Activated CD4-positive, alpha-beta T cell treated with anti-CD3 and anti-CD28 coated beads, Interleukin-2, amount 50 U/mL, for 16 hours (primary cell): ENCODE data around the gene SMPDL3A.
A peak's percentile ranks its signal among the peaks of the same experiment; 100 is the strongest.

ENCODE experiments used
- DNase-seq: peaks from one replicate; pipeline ENCODE4 v3.0.0-alpha.2; 2020

SMPDL3A gene

DNA sequence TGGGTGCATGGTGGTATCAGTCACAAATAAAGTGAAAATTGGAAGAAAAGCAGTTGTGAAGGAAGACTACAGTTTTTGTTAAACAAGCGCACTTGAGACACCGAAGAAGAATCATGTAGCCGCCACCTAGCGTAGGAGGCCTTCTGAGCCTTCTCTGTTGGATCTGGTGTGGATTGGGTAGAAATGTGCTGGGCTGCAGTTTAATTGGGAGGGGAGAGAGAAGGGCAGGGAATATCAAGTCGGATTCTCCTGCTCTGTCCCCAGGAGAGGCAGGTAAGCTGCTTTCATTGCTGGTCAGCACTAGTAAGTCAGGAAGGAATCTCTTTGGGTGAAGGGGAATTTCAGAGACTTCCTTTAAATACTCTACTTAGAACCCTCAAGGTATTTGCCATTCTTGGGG is 10.8 kb upstream of the SMPDL3A start:
- DNase-seq = no peak

DNA sequence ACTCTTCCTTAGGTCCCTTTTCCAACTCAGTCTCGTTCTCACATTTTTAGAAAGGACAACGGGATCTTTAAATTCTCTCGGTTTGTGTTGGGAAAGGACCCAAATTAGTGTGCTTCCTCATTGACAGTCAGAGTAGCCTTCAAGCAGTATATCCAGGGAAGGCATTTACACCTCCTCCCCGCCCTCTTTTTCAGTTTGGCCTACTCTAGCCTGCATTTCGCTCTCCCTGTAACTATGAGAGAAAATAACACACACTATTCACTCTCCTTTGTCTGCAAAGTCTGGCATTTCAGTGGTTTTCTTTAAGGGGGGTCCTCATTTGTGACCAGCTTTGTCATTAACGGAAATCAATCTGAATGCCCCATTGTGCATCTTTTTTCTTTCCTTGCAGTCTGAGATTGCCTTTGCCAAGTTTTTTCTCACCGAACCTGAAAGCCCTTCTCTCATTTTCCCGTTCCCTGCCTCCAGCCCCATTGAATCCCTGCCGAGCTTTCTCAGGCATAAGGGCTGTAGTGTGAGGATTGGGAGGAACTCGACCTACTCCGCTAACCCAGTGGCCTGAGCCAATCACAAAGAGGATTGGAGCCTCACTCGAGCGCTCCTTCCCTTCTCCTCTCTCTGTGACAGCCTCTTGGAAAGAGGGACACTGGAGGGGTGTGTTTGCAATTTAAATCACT is 9.9 kb upstream of the SMPDL3A start:
- DNase-seq = no peak

DNA sequence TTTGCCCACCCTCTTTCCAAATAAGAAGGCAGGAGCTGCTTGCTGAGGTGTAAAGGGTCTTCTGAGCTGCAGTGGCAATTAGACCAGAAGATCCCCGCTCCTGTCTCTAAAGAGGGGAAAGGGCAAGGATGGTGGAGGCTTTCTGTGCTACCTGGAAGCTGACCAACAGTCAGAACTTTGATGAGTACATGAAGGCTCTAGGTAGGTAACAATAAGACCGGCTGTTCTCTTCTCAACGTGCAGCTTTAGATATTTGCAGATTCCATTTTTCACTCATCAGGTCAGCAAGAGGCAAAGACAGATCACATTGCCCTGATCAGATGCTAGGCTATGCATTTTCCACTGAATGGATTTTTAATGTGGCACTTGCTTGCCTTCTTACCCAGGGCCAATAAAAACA is 9.4 kb upstream of the SMPDL3A start, which contains the start of gene FABP7:
FABP7 (plus strand) TSS at position 50 of the 400 bp plus-strand sequence; CDS start at position 129, 79 bp downstream.
- no peak for DNase-seq

DNA sequence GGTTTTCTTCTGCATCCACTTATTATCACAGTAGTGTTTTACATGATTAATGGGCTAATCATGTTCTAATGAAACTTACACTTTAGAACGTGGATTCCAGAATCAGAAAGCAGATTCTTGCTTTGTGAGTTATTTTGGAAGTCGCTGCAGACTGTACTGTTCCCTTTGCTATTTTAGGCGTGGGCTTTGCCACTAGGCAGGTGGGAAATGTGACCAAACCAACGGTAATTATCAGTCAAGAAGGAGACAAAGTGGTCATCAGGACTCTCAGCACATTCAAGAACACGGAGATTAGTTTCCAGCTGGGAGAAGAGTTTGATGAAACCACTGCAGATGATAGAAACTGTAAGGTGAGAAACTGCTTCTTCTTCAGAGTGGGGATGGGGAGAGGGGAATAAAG is 8.9 kb upstream of the SMPDL3A start:
- DNase-seq = no peak

DNA sequence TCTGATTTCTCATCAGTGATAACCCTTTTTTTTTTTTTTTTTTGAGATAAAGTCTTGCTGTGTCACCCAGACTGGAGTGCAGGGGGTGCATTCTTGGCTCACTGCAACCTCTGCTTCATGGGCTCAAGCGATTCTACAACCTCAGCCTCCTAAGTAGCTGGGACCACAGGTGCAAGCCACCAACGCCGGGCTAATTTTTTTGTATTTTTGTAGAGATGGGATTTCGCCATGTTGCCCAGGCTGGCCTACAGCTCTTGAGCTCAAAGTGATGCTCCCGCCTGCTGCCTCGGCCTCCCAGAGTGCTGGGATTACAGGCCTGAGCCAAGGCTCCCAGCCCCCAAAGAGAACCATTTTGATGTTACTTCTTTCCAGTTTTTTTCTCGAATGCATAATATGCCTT is 7.3 kb upstream of the SMPDL3A start:
- DNase-seq = no peak

DNA sequence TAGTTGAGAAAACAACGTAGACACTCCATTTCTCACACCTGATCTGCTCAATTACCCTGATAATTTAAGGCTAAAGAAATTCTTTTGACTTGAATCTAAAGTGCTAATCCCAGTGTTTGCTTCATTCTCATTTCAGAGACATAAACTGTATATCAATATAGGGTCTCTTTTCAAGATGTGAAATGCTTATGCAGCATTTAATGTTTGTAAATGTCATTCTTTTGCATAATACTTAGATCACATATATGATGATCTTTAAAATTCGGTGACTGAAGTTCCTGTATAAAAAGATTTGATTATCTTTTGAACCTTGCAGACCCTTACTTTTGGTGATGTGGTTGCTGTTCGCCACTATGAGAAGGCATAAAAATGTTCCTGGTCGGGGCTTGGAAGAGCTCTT is 5.7 kb upstream of the SMPDL3A start:
- DNase-seq = no peak

DNA sequence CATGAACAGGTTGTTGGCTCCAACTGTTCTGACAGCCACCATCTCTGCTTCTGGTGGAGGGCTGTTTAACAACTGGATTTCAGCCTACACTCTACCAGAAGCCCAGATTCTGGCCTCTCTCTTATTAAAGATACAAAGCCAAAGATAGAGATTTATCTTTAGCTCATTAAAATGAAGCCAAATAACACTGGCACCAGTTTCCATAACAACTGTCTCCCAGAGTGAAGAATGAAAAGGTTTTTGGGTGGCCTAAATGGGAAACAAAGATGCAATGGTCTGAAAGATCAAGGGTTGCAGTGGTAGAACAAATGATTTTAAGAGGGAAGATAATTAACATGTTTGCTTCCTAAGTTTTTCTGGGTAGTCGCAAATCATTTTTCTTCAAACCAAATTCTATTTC is 3.2 kb upstream of the SMPDL3A start:
- DNase-seq = no peak

DNA sequence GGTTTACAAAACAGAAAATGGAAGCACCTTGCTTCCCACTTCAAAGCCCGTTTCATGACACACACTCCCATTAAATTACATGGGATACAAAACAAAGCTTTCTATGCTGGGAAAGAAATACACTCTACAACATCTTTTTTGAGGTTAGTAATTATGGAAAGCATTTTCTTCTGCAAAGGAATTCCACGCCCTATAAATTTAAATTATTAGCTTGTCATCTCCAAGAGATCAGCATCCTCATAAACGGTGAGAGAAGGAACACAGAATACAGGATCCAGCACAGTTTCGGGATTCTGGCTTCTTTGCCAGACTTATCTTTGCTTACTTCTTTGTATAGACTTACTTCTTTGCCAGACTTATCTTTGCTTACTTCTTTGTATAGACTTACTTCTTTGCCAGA is 1.3 kb upstream of the SMPDL3A start:
- DNase-seq = no peak

DNA sequence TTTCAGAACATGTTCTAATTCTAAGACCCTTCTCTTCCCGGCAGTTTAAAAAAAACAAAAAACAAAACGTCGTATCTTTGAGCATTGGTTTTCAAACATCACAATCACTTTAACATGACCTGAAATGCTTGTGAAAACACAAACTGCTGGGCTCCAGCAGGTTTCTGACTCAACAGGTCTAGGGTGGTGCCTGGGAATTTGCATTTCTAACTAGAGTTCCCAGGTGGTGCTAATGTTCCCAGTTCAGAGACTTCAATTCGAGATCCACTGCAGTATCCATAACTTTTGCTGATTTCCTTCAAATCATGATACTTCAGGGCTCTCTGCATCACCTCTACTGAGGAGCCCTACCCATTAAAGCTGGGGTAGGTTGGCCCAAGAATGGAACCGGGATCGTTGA is 850 bp upstream of the SMPDL3A start:
- DNase-seq = no peak

DNA sequence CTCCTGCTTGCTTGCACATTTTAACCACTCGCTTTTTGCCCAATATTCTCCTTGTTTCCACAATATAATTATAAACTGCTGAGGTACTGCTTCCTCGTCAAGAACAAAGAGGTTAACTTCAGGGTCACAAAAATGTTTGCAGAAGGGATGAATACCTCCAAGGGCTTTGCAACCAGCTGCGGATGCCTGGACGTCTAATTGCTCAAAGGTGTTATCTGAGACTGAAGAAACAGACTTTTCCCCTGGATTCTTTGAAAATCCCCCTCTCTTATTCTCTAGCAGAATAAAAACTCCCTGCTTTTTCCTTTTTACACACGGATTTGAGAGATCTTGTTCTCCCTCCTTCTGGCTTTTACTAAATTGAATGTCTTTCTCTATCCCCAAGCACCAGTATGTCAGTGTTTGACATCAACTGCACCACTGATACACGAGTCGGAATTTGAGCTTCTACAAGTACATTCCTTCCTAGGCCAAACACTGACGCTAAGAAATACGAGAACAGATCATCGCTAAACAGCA is 336 bp upstream of the SMPDL3A start:
- no peak for DNase-seq

DNA sequence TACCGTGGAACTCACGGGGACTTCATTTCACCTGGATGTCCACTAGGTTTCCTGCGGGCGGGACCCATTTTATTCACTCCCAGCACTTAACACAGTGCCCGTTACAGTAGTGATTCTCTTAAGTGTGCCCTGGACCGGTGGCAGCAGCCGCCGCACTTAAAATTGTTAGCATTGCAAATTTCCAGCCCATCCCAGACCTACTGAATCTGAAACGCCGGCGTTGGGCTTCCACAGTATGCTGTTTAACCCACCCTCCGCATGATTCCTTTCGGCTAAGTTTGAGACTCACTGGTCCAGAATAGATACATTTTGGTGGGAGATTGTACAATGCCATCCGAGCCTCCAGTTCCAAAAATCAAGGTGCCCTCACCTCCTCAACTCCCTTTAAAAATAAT is 967 bp downstream of the SMPDL3A start:
- no peak for DNase-seq

DNA sequence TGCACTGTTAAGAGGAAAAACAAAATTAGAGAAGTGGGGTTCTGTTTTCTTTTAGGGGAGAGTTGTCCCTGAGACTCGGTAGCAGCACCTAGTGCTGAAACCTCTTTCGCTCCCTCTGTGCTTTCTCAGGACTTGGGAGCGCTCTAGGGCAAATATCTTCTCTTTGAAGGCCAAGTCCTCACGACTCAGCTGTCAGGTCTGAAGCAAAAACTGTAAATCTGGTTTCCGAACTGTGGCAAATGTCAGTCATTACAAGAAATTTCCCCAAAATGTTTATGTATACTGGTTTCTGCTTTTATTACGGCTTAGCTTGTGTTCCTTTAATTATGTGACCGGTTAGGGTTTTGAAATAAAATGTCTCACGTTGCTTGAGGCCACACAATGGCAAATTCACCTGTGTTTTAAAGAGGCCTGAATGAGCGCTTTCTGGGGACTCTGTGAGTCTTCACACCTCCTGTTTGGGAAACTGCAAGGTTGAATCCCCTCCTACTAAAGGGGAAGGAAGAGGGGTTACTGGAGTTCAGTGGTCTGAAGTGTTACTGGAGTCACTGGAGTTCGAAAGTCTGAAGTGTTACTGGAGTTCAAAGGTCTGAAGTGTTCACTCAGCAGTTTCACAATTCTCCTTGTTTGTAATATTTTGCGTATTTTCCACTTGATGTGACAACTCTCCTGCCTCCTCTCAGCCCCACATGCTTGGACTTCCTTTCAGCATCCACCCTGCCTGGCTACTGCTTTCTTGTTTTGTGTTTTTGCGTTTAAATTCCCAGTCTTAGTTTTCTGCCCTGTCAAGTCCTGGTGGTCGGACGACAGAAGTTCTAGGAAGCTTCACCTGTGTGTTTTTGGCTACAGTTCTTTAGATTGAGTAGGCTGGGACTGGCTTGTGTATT is 1.6 kb downstream of the SMPDL3A start:
- DNase-seq = no peak

DNA sequence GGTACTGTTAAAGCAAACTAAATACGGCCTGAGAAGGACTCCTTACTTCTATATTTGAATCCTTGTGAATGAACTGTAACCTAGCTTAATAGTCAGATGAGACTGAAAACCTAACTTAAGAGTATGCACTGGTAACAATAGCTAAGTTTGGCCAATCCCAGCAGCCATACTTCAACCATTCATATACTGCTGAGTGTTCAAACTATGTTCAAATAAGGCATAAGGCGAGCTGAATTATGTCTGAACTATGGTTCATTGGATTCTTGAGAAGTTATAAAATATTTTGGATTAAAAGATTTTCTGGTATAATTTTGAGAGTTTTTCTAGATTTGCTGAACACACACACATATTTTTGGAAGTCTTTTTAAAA is 2.2 kb downstream of the SMPDL3A start:
- no peak for DNase-seq

DNA sequence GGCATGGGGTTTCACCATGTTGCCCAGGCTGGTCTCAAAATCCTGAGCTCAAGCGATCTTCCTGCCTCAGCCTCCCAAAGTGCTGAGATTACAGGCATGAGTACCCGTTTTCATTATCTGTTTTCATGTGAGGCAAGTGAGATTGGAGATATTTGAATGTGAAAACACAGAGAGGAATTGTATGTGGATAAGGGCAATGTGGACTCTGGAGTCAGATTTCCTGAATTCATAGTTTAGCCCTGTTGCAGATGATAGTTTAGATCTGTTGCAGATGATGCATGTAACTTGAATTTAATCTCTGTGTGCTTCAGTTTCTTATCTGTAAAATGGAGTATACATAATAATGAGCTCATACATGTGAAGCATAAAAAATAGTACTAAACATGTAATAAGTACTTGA is 3.7 kb downstream of the SMPDL3A start:
- DNase-seq = no peak

DNA sequence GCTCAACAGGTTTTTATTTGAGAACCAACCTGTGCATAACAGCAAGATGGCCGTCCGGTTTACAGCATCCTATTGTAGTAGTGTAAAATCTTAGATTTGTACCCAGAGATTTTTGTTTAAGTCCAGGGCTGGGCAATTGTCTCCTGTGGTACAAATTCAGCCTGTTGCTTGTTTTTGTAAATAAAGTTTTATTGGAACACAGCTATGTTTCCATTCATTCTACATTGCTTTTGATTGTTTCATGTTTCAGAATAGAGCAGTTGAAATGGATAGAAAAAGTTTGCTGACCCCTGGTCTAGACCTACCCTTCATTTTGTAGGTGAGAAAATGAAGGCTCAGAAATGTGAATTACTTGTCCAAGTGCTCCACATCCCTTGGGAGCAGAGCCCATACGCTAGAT is 8.5 kb downstream of the SMPDL3A start:
- DNase-seq = no peak

DNA sequence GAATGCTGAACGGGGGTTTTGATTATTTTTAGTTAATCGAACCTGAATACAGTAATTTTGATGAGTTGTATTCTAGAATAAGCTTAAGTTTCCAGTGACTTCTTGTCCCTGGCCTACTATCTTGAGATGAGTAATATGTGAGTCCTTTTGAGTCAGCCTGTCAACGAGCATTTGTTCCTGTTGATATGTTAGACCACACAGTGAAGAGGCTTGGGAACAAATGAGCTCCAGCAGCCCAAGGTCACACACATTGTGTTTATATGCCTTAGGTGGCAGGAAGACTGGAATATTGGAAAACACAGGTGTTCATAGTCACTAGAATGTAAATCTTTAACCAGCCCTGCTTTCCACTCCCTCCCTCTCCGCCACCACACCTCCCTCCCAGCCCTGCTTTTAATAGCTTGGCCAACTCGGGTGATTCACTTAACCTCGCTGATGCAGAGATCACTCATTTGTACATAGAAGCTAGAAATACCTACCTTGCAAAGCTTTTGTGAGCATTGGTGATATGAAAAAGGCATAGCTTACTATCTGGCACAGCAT is 9.1 kb downstream of the SMPDL3A start:
- peak; percentile 66 for DNase-seq

DNA sequence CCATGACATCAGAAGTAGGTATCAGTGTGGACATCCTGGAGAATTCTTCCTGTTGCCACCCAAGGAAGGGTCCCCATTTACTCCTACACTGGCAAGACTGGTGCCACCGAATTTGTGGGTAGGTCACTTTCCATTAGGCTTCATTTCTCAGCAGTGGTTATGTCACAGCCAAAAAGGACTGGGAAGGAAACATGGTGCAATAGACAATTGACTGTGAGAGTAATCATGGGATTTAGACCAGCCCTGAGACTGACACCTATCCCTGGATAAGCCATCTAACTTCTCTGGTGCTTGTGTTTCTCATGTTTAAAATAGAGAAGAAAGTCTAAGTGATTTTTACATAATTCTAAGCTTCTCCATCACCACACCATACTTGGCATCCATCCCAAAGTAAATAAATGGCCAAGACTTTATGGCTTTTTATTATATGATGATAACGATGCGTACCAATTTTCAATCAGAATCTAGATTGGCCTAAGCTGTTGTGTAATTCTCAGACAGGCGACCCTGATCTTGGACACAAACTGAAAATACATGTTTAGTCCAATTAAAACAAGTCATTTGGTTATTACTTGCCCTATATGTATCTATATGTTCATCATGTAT is 10.2 kb downstream of the SMPDL3A start:
- no peak for DNase-seq

DNA sequence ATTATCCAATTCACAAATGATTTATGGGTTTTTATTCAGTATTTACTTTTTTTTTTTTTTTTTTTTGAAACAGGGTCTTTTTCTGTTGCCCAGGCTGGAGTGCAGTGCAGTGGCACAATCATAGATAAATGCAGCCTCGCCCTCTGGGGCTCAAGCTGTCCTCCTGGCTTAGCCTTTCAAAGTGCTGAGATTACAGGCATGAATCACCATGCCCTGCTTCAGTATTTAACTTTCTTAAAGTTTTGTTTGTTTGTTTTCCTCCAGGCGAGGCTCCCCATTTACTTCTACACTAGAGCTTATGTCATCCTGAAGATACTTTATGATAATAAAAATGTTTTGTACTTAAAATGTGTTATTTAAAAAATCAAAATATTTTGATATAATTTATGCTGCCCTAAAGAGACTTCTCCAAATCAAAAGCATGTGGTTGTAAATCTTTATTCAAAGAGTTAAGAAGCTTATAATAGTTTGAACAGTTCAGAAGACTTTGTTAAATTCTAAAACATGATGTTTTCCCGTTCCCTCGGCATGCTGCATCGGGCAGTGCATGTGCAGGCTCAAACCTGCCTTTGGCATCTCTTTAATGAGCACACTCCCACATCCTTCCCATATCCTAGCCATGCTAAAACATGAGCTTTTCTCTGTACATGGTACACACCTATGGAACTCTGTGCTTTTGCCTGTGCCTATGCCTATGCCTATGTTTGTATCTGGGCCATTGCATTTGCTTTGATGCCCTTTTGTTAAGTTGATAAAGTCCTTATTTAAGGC is 11.0 kb downstream of the SMPDL3A start:
- DNase-seq = no peak

DNA sequence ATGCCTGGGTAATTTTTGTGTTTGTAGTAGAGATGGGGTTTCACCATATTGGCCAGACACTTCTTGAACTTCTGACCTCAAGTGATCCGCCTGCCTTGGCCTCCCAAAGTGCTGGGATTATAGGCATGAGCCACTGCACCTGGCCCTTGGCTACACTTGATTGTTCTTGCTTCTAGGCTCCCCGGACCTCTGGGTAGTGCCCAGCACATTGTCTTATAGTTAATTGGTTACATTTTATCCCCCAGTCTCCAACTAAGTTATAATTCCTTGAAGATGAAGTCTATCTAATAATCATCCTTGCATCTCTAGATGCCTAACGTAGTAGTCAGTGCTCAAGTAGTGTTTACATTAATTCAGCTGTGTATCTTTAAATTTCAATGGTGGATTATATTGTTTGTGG is 11.8 kb downstream of the SMPDL3A start:
- no peak for DNase-seq

DNA sequence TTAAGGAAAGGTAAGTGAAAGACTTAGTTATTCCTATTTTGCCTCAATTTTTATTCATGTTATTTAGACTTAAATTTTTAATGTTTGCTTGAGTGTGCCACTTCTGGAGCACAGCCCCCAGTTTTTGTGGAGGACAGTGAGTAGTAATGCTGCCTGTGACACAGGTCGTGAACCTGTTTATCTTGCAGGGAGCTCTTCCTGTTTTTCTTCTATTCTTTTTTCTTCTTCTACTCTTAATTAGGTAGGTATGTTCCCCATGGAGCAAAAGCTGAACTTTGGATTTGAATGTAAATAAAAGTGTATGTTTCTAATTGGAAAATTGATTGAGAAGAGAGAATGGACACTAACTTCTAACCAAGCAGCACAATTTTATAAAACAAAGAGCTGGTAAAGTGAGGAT is 12.3 kb downstream of the SMPDL3A start:
- no peak for DNase-seq

DNA sequence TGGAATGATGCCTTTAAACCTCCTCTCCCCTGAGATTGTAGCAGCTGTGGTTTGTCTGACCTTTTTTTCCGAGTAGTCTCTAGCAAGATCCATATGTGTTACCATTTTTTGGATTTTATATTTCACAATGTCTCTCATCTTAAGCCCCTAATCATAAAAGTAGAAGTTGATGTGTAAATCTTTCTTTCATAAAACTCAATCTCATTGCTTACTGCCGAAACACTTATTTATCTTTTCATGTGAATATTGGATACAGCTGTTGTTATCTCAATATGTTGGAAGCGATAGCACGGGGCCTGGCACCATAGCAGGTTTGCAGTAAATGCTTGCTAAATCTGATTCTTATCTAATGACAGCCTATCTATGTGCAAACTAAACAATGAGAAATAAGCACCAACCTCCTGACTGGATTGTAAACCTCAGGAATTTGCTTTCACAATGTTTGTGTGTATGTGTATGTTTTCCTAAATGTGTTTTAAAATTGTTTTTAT is 14.2 kb downstream of the SMPDL3A start:
- DNase-seq = no peak

DNA sequence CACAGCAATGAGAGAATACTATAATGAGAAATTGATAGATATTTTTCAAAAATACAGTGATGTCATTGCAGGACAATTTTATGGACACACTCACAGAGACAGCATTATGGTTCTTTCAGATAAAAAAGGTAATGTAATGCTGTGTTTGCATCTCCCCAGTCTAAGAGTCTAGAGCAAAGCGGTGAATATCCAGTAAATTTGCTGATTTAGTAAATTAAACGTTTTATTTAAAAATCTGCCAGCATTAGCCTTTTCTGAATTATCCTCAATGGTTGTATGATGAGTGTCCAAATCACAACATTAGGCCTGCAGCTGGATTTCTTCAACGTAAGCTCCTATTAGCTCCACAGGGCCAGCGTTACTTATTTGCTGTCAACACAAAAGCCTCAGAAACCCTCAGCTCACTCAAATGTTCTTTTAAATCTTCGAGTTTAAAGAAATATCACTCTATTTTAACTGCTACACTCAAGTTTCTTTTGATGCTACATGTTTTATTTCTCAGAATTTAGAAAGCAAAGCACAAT is 16.0 kb downstream of the SMPDL3A start:
- no peak for DNase-seq
